NCI-H345 treated with DMSO at 0.1 percent for 48 hours (cell line): Measurements from ENCODE around the gene TMCC1.
"Not testable (repeated sequence)": the region's sequence is repeated elsewhere in the genome, so short reads cannot be mapped to it uniquely, and the experiment has no call there.

ENCODE experiments used
- DNase-seq: peaks from one replicate; lab custom pipeline; 2025; ENCODE audit not compliant: unreplicated experiment; lab: John Stamatoyannopoulos, UW

The TMCC1 gene

DNA sequence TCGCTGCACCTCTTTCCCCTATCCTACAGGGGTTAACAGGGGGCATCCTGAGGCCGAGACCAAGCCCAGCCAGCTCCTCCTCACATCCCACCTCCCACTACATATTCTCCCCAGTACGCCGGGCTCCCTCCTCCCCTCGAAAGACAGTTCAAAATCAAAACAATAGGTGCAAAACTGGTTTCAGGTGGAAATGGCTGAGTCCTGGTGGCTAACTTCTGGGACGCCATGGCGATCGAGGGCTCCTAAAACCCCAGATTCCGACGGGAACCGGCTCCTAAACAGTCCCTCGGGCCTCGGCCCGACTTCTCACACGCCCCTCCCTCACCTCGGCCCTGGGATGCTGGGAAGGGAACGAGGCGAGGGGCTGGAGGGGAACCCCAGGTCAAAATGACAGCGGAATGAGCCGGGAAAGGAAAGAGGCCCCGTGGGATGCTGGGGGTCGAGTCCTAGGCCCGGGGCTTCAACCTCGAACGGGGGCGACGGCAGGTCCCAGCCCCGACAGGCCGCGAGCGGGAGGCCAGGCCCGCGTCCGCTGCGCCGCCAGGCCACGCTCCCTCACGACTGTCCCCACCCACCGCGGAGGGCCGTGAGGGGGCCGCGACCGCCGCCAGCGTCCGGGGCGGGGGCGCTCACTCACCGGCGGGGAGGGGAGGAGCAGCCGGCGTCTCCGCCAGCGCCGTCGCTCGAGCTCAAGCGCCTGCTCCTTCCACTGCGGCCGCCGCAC, 492 bp downstream of the TMCC1 start:
- DNase-seq = no peak

- no peak for DNase-seq
These were observed 1.0 kb downstream of the TMCC1 start for GRCh38 chr3:129892486-129892856.

GRCh38 chr3:129890891-129891290, 2.6 kb downstream of the TMCC1 start:
- DNase-seq = no peak

DNA sequence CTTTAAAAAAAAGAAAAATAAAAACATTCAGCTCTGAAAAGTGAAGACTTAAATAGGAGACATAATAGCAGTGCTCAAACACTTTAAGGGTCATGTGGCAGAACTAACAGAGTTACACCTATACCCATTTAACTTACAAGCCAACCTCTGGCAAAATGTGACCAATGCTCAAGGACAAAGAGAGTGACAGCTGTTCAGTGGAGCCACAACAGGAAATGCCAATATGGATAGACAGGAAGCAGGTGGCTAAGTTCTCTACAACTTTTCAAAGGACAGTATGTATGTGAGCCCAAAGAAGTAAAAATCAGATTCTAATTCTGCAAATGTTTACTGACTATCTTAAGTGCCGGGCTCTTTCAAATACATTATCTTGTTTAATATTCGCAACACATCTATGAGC, 3.4 kb downstream of the TMCC1 start:
- DNase-seq = no peak

DNA sequence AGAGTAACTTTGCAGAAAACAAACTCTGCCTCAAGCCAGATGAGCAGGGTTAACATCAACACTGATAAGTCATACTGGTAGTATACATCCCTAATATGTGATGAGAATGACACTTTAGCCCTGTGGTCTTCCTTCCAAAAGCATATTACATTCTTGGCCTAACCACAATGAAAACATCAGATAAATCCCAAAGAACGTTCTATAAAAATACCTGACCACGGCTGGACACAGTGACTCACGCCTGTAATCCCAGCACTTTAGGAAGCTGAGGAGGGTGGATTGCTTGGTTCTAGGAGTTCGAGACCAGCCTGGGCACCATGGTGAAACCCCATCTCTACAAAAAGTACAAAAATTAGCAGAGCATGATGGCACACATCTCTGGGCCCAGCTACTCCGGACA, 4.7 kb downstream of the TMCC1 start:
- no peak for DNase-seq

GRCh38 chr3:129881261-129881660, 12.2 kb downstream of the TMCC1 start:
- DNase-seq = no peak

DNA sequence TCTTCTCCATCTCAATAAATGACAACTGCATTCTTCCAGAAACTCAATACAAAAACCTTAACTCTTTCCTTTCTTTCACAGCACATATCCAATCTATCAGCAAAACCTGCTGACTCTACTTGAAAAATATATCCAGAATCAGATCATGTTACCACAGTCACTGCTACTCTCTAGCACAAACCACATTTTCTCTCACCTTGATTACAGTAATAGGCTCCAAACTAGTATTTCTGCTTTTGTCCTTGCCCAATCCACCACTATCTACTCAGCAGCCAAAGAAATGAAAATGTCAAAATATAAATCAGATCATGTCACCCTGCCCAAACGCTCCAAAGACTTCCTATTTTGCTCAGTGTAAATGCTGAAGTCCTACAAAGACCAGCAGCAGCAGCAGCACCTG, 15.2 kb downstream of the TMCC1 start:
- DNase-seq = no peak

DNA sequence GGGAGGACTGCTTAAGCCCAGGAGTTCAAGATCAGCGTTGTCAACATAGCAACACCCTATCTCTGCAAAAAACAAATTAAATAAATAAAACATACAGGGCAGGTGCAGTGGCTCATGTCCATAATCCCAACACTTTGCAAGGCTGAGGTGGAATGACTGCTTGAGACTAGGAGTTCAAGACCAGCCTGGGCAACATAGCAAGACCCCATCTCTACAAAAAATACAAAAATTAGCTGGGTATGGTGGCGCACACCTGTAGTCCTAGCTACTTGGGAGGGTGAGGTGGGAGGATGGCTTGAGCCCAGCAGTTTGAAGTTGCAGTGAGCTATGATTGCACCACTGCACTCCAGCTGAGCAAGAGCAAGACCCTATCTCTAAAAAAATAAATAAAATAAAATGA, 19.0 kb downstream of the TMCC1 start:
- DNase-seq = not testable (repeated sequence)

- no peak for DNase-seq
These were observed 24.6 kb downstream of the TMCC1 start for GRCh38 chr3:129868912-129869311.

DNA sequence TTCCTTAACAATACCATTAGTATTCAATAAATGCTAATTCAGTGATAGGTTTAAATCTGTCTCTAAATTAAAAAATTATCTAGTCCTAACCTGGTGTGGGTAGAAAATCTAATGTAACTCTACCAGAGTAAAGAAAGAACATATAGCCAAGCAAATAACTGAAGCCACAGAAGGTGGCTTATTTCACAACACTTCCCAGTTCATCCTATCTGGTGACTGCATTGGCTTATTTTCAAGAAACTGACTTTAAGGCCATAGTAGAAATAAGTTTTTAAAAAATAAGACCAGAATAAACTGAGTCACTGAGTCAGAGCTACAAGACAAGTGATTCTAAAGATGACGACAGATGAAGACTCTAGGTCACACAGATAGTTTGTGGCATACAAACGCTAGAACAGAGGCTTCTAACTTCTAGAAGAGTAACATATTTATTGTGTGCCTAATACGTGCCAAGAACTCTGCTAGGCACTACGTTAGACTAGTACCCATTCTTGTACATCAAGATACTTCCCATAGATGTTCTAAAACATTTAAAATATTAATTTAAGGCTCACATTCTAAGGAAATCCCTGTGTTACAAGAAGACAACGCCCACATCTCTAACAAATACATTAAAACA, 25.9 kb downstream of the TMCC1 start:
- DNase-seq = no peak

- no peak for DNase-seq
These were observed 27.7 kb downstream of the TMCC1 start for GRCh38 chr3:129865806-129866205.

DNA sequence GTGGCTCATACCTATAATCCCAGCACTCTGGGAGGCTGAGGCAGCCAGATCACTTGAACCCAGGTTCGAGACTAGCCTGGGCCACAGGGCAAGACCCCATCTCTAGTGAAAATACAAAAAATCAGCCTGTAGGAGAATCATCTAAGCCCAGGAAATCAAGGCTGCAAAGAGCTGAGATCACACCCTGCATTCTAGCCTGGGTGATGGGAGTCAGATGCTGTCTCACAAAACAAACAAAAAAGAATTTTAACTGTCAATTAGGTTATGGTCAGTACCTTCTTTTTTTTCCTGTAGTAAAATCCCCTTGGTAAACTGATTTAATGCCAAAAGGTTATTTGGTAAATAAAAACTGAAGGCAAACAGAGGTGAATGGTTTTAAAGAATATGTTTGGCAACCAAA, 29.0 kb downstream of the TMCC1 start:
- no peak for DNase-seq

- no peak for DNase-seq
These were observed 34.2 kb downstream of the TMCC1 start for GRCh38 chr3:129859272-129859671.

GRCh38 chr3:129857899-129858298, 35.6 kb downstream of the TMCC1 start:
- no peak for DNase-seq

GRCh38 chr3:129856790-129857189, 36.7 kb downstream of the TMCC1 start:
- DNase-seq = not testable (repeated sequence)

DNA sequence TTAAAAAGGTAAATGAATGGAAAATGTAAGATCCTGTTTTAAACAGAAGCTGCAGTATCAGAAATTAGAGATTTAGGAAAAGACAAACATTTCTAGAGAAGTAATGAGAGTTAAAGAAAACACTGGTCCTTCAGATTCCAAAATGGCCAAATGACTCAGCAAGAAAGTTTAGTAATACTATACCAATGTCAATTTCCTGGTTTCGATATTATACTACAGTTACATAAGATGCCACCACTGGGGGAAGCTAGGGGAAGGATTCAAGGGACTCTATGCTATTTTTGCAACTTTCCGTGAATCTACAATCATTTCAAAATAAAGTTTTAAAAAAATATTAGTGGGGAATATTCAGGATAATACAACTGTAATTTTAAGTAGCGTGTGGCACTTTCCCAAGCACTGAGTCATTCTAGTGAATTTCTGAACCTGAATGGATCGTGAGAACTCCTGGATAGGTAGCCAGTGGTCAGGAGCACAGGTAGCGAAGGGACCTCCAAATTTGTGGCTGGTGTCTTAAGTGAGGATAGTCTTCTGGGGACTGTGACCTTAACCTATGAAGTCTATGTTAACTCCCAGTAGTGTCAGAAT, 37.6 kb downstream of the TMCC1 start:
- DNase-seq = no peak

GRCh38 chr3:129855170-129855831, 38.2 kb downstream of the TMCC1 start:
- DNase-seq = no peak

DNA sequence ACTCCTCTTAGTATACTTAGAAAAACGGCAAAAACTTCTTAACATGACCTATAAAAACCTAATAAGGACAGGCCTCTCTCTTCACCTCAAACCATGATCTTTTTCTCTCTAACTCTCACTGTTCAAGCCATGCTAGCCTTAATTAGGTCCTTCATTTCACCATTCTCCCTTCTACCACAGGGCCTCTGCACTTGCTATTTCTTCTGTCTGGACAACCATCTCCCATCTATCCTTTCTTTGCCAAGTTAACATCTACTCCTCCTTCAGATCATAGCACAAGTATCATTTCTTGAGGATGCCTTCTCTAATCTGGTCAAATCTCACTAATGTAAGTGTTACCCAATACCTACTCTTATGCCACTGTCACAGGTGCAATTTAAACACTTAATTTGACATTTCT, 39.1 kb downstream of the TMCC1 start:
- DNase-seq = no peak

GRCh38 chr3:129845956-129846355, 47.6 kb downstream of the TMCC1 start:
- DNase-seq = no peak

- no peak for DNase-seq
These were observed 52.7 kb downstream of the TMCC1 start for GRCh38 chr3:129840707-129841360.

DNA sequence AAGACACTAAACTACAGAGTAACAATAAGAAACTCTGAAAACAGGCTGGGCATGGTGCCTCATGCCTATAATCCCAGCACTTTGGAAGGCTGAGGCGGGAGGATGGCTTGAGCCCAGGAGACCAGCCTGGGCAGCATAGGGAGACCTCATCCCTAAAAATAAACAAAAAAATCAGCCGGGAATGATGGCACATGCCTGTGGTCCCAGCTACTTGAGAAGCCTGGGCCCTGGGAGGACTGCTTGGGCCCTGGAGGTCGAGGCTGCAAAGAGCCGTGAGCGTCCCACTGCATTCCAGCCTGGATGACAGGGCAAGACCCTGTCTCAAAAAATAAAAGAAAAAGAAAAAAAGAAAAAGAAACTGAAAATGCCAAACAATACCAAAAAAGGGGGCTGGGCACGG, 55.4 kb downstream of the TMCC1 start:
- no peak for DNase-seq
